GM10266 (cell line): ENCODE data around the gene ABCC1.
"Not testable (repeated sequence)": the region's sequence is repeated elsewhere in the genome, so short reads cannot be mapped to it uniquely, and the experiment has no call there.

ENCODE experiments used
- DNase-seq: peaks from one replicate; pipeline ENCODE4 v3.0.0; 2012; ENCODE audit errors: extremely low spot score
- CTCF ChIP-seq: IDR thresholded peaks from 2 replicates; pipeline ENCODE4 v1.5.1; 2012; ENCODE audit warnings: mild to moderate bottlenecking, low read depth; ENCODE audit not compliant: control insufficient read depth, insufficient read depth; ENCODE audit errors: missing control alignments

Gene ABCC1

GRCh38 chr16:15953477-15953876 is 4.1 kb downstream of the ABCC1 start:
- TF ChIP-seq CTCF = no peak
- no peak for DNase-seq

- no peak for DNase-seq
- TF ChIP-seq CTCF = no peak
These were observed 4.8 kb downstream of the ABCC1 start for GRCh38 chr16:15953929-15954813.

- no peak for TF ChIP-seq CTCF
- DNase-seq = no peak
These were observed 5.4 kb downstream of the ABCC1 start for GRCh38 chr16:15954814-15955151.

GRCh38 chr16:15955425-15955824 is 6.0 kb downstream of the ABCC1 start:
- no peak for DNase-seq
- TF ChIP-seq CTCF = no peak

- not testable (repeated sequence) for DNase-seq
These were observed 6.7 kb downstream of the ABCC1 start for GRCh38 chr16:15956106-15956505.

GRCh38 chr16:15958703-15959348 is 9.4 kb downstream of the ABCC1 start:
- TF ChIP-seq CTCF = no peak
- no peak for DNase-seq

GRCh38 chr16:15960124-15960971 is 10.9 kb downstream of the ABCC1 start:
- no peak for DNase-seq
- TF ChIP-seq CTCF = no peak
